ENCODE data around the gene KAT6B. TPM values are rescaled to one million over a fixed set of nuclear protein-coding genes. Genes with fewer than 3 reads are reported as not detected.
"Not testable (repeated sequence)": the region's sequence is repeated elsewhere in the genome, so short reads cannot be mapped to it uniquely, and the experiment has no call there.

The KAT6B gene
- total and polyA plus RNA-seq, 2 donors from 2014 or later = 2.9 to 34.2 TPM

DNA sequence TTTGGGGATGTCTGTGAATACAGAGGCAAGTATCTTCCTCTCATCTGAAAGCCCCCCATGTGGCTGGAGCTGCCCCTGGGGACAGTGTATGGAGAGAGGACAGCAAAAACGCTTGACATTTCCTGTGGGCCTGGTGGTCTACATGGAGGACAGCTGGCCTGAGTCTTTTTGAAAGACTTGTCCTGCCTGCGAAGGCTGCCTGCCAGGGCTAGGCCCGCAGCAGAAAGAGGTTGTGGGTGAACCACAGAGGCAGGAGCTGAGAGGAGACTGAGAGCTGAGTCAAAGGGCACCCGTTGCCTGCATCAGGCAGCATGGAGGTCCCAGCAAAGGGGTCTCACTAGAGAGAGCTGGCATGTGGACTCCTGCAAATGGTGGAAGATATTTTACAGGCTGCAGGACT is 66.4 kb downstream of the KAT6B start:
- no peak for FAIRE-seq
- intact Hi-C loops (cut with DNase I) = no loop called here

DNA sequence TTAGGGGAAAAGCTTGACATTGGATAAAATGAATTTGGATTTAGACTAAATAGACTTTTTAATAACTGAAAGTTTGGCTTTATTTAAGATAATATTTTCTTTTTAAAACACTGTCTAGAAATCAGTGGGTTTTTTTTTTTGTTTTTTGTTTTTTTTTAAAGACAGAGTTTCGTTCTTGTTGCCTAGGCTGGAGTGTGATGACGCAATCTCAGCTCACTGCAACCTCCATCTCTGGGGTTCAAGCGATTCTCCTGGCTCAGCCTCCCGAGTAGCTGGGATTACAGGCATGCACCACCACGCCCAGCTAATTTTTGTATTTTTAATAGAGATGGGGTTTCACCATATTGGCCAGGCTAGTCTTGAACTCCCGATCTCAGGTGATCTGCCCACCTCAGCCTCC is 66.9 kb downstream of the KAT6B start:
- FAIRE-seq; H3K27me3 ChIP-seq (ENCODE audit: control insufficient read depth, insufficient read depth, low read length); H3K4me1 ChIP-seq (ENCODE audit: control insufficient read depth in 2 of 3, insufficient read depth in 2 of 3, low read depth in 1 of 3, low read length in 3 of 3); intact Hi-C loops (cut with DNase I); H3K4me3 ChIP-seq (ENCODE audit: low read length in 3 of 3); H3K27ac ChIP-seq (ENCODE audit: low read depth in 2 of 2, low read length in 2 of 2); H3K36me3 ChIP-seq (ENCODE audit: control insufficient read depth in 2 of 3, insufficient read depth in 3 of 3, low read length in 3 of 3); H3K9ac ChIP-seq (ENCODE audit: low read length in 3 of 3); DNase-seq; H3K9me3 ChIP-seq (ENCODE audit: control insufficient read depth in 2 of 3, insufficient read depth in 1 of 3, low read length in 3 of 3): not testable (repeated sequence)

More for the DNA sequence above, 66.4 kb downstream of the KAT6B start:
- DNase-seq = peak in 1 of 5 donors; percentile 55
- H3K9ac ChIP-seq (ENCODE audit: low read length in 3 of 3) = no peak overlapping the region
- no peak overlapping the region for H3K4me3 ChIP-seq (ENCODE audit: low read length in 3 of 3)
- H3K27ac ChIP-seq (ENCODE audit: low read depth in 2 of 2, low read length in 2 of 2) = no peak overlapping the region
- H3K27me3 ChIP-seq (ENCODE audit: control insufficient read depth, insufficient read depth, low read length) = no peaks in the 10 kb centered on the region
- H3K9me3 ChIP-seq (ENCODE audit: control insufficient read depth in 2 of 3, insufficient read depth in 1 of 3, low read length in 3 of 3) = no peaks in the 10 kb centered on the region
- H3K4me1 ChIP-seq (ENCODE audit: control insufficient read depth in 2 of 3, insufficient read depth in 2 of 3, low read depth in 1 of 3, low read length in 3 of 3) = no peaks in the 10 kb centered on the region
- H3K36me3 ChIP-seq (ENCODE audit: control insufficient read depth in 2 of 3, insufficient read depth in 3 of 3, low read length in 3 of 3) = no peaks in the 10 kb centered on the region
- TF ChIP-seq, protein P1, sequence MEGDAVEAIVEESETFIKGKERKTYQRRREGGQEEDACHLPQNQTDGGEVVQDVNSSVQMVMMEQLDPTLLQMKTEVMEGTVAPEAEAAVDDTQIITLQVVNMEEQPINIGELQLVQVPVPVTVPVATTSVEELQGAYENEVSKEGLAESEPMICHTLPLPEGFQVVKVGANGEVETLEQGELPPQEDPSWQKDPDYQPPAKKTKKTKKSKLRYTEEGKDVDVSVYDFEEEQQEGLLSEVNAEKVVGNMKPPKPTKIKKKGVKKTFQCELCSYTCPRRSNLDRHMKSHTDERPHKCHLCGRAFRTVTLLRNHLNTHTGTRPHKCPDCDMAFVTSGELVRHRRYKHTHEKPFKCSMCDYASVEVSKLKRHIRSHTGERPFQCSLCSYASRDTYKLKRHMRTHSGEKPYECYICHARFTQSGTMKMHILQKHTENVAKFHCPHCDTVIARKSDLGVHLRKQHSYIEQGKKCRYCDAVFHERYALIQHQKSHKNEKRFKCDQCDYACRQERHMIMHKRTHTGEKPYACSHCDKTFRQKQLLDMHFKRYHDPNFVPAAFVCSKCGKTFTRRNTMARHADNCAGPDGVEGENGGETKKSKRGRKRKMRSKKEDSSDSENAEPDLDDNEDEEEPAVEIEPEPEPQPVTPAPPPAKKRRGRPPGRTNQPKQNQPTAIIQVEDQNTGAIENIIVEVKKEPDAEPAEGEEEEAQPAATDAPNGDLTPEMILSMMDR (IDR thresholded peaks at IDR 0.05; ENCODE audit: borderline replicate concordance, extremely low read depth, insufficient read depth) = no peak

DNA sequence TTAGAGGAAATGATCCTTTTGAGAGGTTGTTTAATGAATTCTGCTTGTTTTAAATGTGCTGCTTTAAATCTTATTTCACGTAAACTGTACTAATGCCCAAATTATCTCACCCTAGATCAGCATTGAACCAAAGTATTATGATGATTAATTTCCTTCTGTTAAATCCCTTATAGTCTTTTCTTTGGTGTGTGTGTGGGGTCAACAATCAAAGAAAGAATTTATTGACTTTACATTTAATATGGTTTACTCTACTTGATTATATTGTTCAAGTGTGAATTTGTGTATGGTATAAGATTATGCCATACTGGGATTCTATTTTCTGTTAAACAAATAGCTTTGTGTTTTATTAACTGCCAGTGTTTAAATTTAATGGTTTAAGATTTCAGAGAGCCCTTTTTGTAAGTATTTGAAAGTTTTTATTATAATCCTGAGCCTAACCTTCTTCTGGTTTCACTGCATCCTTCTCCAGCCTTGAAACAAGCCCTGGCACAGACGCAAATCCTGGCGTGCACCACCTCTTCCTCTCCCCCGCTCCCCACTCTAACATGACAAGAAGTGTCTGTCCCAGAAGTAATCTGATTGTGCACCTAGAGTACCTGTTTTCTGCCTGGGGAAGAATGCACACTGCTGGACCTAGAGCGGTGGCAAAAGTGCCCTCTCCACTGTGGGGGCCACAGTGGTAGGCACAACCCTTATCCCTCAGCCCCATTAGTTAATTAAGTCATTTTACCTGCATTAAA is 70.6 kb downstream of the KAT6B start:
- Histone ChIP-seq H3K27me3 (ENCODE audit: control insufficient read depth, insufficient read depth, low read length) (no peaks in the 10 kb centered on the region), H3K9me3 (ENCODE audit: control insufficient read depth in 2 of 3, insufficient read depth in 1 of 3, low read length in 3 of 3) (no peaks in the 10 kb centered on the region), H3K9ac (ENCODE audit: low read length in 3 of 3) (no peak overlapping the region), H3K27ac (ENCODE audit: low read depth in 2 of 2, low read length in 2 of 2) (no peak overlapping the region), H3K36me3 (ENCODE audit: control insufficient read depth in 2 of 3, insufficient read depth in 3 of 3, low read length in 3 of 3) (no peaks in the 10 kb centered on the region), H3K4me3 (ENCODE audit: low read length in 3 of 3) (no peak overlapping the region), H3K4me1 (ENCODE audit: control insufficient read depth in 2 of 3, insufficient read depth in 2 of 3, low read depth in 1 of 3, low read length in 3 of 3) (peaks cover 0 to 3% (median 0%) of the 10 kb centered on the region in 3 donors)
- no peak for FAIRE-seq
- no peak for DNase-seq
- intact Hi-C loops (cut with DNase I) = no loop called here
- TF ChIP-seq, protein P1 (IDR thresholded peaks at IDR 0.05; ENCODE audit: borderline replicate concordance, extremely low read depth, insufficient read depth) = no peak

DNA sequence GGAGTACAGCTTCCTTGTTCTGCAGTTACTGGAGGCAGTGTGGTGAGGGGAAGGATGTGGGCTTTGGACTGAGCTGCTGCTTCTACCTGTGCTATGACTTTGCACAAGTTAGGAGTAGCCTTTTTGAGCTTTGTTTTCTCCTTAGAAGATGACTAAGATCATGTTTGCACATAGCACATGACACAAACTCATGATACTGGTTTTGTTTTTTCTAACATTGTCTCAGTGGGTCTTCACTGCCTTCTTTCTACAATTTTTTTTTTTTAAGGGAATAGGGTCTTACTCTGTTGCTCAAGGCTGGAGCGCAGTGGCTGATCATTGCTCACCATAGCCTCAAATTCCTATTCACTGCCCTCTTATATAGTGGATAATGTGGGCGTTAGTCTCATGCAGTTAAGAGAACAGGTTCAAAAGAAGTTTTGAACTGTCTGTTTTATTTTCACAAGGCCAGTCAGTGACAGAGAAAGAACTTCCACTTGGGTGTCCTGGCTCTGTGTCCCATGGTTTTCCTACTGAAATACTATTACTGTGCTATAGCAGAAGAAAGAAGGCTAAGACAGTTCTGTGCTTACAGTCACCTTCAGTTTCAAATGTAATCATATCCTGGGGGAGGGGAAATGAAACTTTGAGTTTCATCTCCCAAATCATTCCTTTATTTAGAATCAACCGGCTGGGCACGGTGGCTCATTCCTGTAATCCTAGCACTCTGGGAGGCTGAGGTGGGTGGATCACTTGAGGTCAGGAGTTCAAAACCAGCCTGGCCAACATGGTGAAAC is 72.0 kb downstream of the KAT6B start:
- TF ChIP-seq, protein P1 (IDR thresholded peaks at IDR 0.05; ENCODE audit: borderline replicate concordance, extremely low read depth, insufficient read depth) = no peak
- Histone ChIP-seq H3K4me1 (ENCODE audit: control insufficient read depth in 2 of 3, insufficient read depth in 2 of 3, low read depth in 1 of 3, low read length in 3 of 3) (peaks cover 0 to 3% (median 0%) of the 10 kb centered on the region in 3 donors), H3K9ac (ENCODE audit: low read length in 3 of 3) (no peak overlapping the region), H3K27me3 (ENCODE audit: control insufficient read depth, insufficient read depth, low read length) (no peaks in the 10 kb centered on the region), H3K4me3 (ENCODE audit: low read length in 3 of 3) (no peak overlapping the region), H3K27ac (ENCODE audit: low read depth in 2 of 2, low read length in 2 of 2) (no peak overlapping the region), H3K36me3 (ENCODE audit: control insufficient read depth in 2 of 3, insufficient read depth in 3 of 3, low read length in 3 of 3) (no peaks in the 10 kb centered on the region), H3K9me3 (ENCODE audit: control insufficient read depth in 2 of 3, insufficient read depth in 1 of 3, low read length in 3 of 3) (no peaks in the 10 kb centered on the region)
- no peak for DNase-seq
- intact Hi-C loops (cut with DNase I) = no loop called here
- no peak for FAIRE-seq
